ENCODE measurements around the gene ARL4A. TPM values are rescaled to one million over a fixed set of nuclear protein-coding genes. Genes with fewer than 3 reads are reported as not detected.

The ARL4A gene
- total and polyA plus RNA-seq, 9 of the 15 experiments (the other 6 are each of a cell fraction or from before 2014, with no cell fraction given) = 118 to 688 (median 172) TPM

- no peak; the same call in 1 of the 2 replicates for TF ChIP-seq CHAMP1 (IDR thresholded peaks at IDR 0.05)
- peak; percentile 75; the same call in 1 of the 2 replicates for TF ChIP-seq ZNF174 (CRISPR knock-in tag; IDR thresholded peaks at IDR 0.05)
- no peak for TF ChIP-seq TBP (optimal IDR thresholded peaks at IDR 0.05; ENCODE audit: low read depth, low read length)
- no peak for TF ChIP-seq TFE3 (CRISPR knock-in tag; IDR thresholded peaks at IDR 0.05)
- TF ChIP-seq ZNF3 (CRISPR knock-in tag; IDR thresholded peaks at IDR 0.05) = no peak
- TF ChIP-seq ZNF253 (CRISPR knock-in tag; conservative IDR thresholded peaks at IDR 0.05) = no peak
- no peak for TF ChIP-seq CEBPB (tag; IDR thresholded peaks at IDR 0.05)
- no peak for TF ChIP-seq ZC3H4 (CRISPR knock-in tag; IDR thresholded peaks at IDR 0.05; ENCODE audit: borderline replicate concordance)
- no peak for TF ChIP-seq TEAD1 (CRISPR knock-in tag; IDR thresholded peaks at IDR 0.05)
- TF ChIP-seq ZNF445 (CRISPR knock-in tag; IDR thresholded peaks at IDR 0.05; ENCODE audit: low read depth) = no peak
- no peak for TF ChIP-seq ELF1 (tag; IDR thresholded peaks at IDR 0.05)
- TF ChIP-seq ZNF830 (CRISPR knock-in tag; IDR thresholded peaks at IDR 0.05) = no peak
- peak; percentile 77; the same call in 1 of the 2 replicates for TF ChIP-seq MTA1 (IDR thresholded peaks at IDR 0.05; ENCODE audit: borderline replicate concordance)
- peak; percentile 92 for TF ChIP-seq GATAD2A (IDR thresholded peaks at IDR 0.05)
- no peak for TF ChIP-seq HNRNPH1 (optimal IDR thresholded peaks at IDR 0.05; ENCODE audit: low read depth, low read length)
- TF ChIP-seq TRIM28 (IDR thresholded peaks at IDR 0.05) = 0 out of 2 replicates have a peak, but pooled peaks have one; percentile 4
- no peak for TF ChIP-seq SMARCC2 (IDR thresholded peaks at IDR 0.05; ENCODE audit: low read depth)
- TF ChIP-seq TRIM24 (IDR thresholded peaks at IDR 0.05) = peak in 1 of 2 experiments; percentile 40; a peak in 1 of 4 replicates
- TF ChIP-seq ZNF175 (CRISPR knock-in tag; IDR thresholded peaks at IDR 0.05; ENCODE audit: low read depth) = no peak
- no peak for TF ChIP-seq ERF (CRISPR knock-in tag; IDR thresholded peaks at IDR 0.05)
- no peak for TF ChIP-seq HINFP (tag; conservative IDR thresholded peaks at IDR 0.05; ENCODE audit: low read depth)
- no peak for TF ChIP-seq POLR2A (conservative IDR thresholded peaks at IDR 0.05)
- TF ChIP-seq ZNF75A (CRISPR knock-in tag; IDR thresholded peaks at IDR 0.05) = no peak
- peak; percentile 88 for TF ChIP-seq HDAC3 (IDR thresholded peaks at IDR 0.05; ENCODE audit: borderline replicate concordance, partially characterized antibody)
- TF ChIP-seq SRF (CRISPR knock-in tag; IDR thresholded peaks at IDR 0.05) = peak in 1 of 2 experiments; percentile 32; a peak in 1 of 4 replicates
- no peak for TF ChIP-seq XRCC3 (IDR thresholded peaks at IDR 0.05)
- no peak for TF ChIP-seq CAMTA2 (CRISPR knock-in tag; conservative IDR thresholded peaks at IDR 0.05)
- no peak for TF ChIP-seq BRD9 (IDR thresholded peaks at IDR 0.05; ENCODE audit: low read depth, partially characterized antibody)
Observed at GRCh38 chr7:12687718-12688171, 312 bp downstream of the ARL4A start (continued).
